Loucy (cell line): Measurements from ENCODE around the gene TBL1X.

Experiments
- EZH2phosphoT487 ChIP-seq: fragments of 200-600 bp; IDR thresholded peaks from 2 replicates; pipeline ENCODE4 v1.6.1; 2018; ENCODE audit warnings: antibody characterized with exemption, mild to moderate bottlenecking, moderate library complexity, borderline replicate concordance
- TF ChIP-seq, protein P1 (sequence below): fragments of 200-600 bp; sonication (generic); conservative IDR thresholded peaks from 2 replicates; pipeline ENCODE4 v1.5.1; 2014; ENCODE audit warnings: mild to moderate bottlenecking, antibody characterized with exemption, low read length

DNA sequence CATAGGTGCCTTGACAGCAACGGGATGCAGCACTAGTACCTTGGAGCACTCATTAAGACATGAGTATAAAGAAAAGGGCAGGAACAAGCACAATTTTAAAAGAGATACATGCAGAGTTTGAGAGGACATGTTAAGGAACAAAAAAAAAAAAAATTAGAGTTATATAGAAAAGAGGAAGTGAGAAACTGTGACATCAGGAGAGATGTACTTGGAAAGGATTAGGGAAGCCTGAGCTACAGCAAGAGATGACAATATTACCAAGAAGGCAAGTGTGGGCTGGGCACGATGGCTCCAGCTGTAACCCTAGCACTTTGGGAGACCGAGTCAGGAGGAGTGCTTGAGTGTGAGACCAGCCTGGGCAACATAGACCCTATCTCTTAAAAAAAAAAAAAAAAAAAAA is 263.4 kb downstream of the TBL1X start:
- TF ChIP-seq, protein P1, sequence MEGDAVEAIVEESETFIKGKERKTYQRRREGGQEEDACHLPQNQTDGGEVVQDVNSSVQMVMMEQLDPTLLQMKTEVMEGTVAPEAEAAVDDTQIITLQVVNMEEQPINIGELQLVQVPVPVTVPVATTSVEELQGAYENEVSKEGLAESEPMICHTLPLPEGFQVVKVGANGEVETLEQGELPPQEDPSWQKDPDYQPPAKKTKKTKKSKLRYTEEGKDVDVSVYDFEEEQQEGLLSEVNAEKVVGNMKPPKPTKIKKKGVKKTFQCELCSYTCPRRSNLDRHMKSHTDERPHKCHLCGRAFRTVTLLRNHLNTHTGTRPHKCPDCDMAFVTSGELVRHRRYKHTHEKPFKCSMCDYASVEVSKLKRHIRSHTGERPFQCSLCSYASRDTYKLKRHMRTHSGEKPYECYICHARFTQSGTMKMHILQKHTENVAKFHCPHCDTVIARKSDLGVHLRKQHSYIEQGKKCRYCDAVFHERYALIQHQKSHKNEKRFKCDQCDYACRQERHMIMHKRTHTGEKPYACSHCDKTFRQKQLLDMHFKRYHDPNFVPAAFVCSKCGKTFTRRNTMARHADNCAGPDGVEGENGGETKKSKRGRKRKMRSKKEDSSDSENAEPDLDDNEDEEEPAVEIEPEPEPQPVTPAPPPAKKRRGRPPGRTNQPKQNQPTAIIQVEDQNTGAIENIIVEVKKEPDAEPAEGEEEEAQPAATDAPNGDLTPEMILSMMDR: no peak
- no peak for TF ChIP-seq EZH2phosphoT487
